PC-3 (cell line): ENCODE data around the gene ZNF318.

ENCODE experiments used
- EZH2 ChIP-seq: fragments of 300-600 bp; sonication (generic); IDR thresholded peaks from one replicate; pipeline ENCODE4 v1.6.1; 2017; ENCODE audit warnings: antibody characterized with exemption, mild to moderate bottlenecking, low read length; ENCODE audit not compliant: unreplicated experiment
- EZH2phosphoT487 ChIP-seq: fragments of 300-600 bp; sonication (generic); IDR thresholded peaks from 2 replicates; pipeline ENCODE4 v1.6.1; 2018; ENCODE audit warnings: mild to moderate bottlenecking, antibody characterized with exemption, low read length, borderline replicate concordance
- TF ChIP-seq, protein P1 (sequence below): fragments of 300-600 bp; sonication (generic); conservative IDR thresholded peaks from 2 replicates; pipeline ENCODE4 v1.5.1; 2017; ENCODE audit warnings: antibody characterized with exemption, low read depth, mild to moderate bottlenecking, low read length

DNA sequence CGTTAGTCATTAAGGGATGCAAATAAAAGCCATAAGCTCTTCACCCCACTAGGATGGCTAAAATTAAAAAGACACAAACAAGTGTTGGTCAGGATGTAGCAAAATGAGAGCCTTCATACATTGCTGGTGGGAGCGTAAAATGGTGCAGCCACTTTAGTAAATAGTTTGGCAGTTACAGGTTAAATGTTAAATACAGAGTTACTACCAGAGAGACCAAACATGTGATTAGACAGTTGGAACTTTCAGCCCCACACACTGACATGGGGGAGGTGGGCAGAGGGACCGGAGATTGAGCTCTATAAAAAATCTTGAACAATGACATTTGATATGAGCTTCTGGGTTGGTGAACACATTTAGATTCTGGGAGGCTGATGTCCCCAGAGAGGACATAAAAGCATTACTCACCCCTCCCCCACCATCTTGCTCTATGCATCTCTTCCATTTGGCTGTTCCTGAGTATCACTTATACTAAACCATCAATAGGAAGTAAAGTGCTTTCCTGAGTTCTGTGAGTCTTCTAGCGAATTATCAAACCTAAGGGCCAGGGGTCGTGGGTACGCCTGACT, 20.4 kb upstream of the ZNF318 start:
- TF ChIP-seq, protein P1, sequence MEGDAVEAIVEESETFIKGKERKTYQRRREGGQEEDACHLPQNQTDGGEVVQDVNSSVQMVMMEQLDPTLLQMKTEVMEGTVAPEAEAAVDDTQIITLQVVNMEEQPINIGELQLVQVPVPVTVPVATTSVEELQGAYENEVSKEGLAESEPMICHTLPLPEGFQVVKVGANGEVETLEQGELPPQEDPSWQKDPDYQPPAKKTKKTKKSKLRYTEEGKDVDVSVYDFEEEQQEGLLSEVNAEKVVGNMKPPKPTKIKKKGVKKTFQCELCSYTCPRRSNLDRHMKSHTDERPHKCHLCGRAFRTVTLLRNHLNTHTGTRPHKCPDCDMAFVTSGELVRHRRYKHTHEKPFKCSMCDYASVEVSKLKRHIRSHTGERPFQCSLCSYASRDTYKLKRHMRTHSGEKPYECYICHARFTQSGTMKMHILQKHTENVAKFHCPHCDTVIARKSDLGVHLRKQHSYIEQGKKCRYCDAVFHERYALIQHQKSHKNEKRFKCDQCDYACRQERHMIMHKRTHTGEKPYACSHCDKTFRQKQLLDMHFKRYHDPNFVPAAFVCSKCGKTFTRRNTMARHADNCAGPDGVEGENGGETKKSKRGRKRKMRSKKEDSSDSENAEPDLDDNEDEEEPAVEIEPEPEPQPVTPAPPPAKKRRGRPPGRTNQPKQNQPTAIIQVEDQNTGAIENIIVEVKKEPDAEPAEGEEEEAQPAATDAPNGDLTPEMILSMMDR, result no peak
- no peak for TF ChIP-seq EZH2
- TF ChIP-seq EZH2phosphoT487, result no peak
